Measurements from ENCODE around the gene ACD. TPM values are rescaled to one million over a fixed set of nuclear protein-coding genes. Genes with fewer than 3 reads are reported as not detected.

The ACD gene
- total RNA-seq, 1 experiment from 2014 or later = 46.1 TPM

DNA sequence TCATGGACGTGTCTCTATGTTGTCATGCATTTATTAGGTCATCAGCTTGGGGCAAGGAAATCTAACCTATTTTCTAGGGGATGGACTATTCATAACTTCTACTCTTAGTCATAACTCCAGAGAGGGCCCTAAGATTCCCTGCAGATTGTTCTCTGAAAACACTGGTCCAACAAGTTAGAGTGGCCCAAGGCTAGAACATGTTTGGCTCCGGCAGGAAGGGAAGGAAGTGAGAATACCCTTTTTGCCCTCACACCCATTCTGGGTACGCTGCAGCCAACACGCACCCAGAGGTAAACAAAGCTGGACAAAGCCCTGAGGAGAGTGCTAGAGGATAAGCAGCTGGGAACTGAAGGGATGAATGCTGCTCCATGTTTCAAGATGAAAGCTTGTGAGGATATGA, 16.5 kb upstream of the ACD start:
- Mint-ChIP-seq H3K27me3 (ENCODE audit: insufficient read depth, unreplicated experiment) (no peaks in the 10 kb centered on the region), H3K9me3 (ENCODE audit: unreplicated experiment) (no peaks in the 10 kb centered on the region), H3K4me3 (ENCODE audit: unreplicated experiment) (no peak overlapping the region), H3K4me1 (ENCODE audit: low read depth, unreplicated experiment) (peaks cover 4% of the 10 kb centered on the region), H3K36me3 (ENCODE audit: insufficient read depth, unreplicated experiment) (no peaks in the 10 kb centered on the region), H3K27ac (ENCODE audit: unreplicated experiment) (no peak overlapping the region)
- Histone ChIP-seq H3K4me3 (ENCODE audit: low read depth, low read length) (no peak overlapping the region), H3K9me3 (no peaks in the 10 kb centered on the region), H3K36me3 (ENCODE audit: control insufficient read depth, insufficient read depth, low read length) (no peaks in the 10 kb centered on the region), H3K4me1 (peaks cover 15% of the 10 kb centered on the region), H3K27me3 (replicated peaks; ENCODE audit: control insufficient read depth, insufficient read depth, low read length) (no peaks in the 10 kb centered on the region)
- no peak for DNase-seq
- CTCF ChIA-PET = interaction anchor here (0.6 kb wide), 1 partner anchor 140 kb away, joined by 3 read pairs; no protein-coding TSS in a partner anchor
- intact Hi-C loops (cut with micrococcal nuclease; ENCODE audit: unreplicated experiment) = no loop called here
- TF ChIP-seq, protein P1, sequence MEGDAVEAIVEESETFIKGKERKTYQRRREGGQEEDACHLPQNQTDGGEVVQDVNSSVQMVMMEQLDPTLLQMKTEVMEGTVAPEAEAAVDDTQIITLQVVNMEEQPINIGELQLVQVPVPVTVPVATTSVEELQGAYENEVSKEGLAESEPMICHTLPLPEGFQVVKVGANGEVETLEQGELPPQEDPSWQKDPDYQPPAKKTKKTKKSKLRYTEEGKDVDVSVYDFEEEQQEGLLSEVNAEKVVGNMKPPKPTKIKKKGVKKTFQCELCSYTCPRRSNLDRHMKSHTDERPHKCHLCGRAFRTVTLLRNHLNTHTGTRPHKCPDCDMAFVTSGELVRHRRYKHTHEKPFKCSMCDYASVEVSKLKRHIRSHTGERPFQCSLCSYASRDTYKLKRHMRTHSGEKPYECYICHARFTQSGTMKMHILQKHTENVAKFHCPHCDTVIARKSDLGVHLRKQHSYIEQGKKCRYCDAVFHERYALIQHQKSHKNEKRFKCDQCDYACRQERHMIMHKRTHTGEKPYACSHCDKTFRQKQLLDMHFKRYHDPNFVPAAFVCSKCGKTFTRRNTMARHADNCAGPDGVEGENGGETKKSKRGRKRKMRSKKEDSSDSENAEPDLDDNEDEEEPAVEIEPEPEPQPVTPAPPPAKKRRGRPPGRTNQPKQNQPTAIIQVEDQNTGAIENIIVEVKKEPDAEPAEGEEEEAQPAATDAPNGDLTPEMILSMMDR (IDR thresholded peaks at IDR 0.05; ENCODE audit: insufficient read depth in 1 of 2, low read depth in 1 of 2, low read length in 1 of 2, severe bottlenecking in 1 of 2, unreplicated experiment in 1 of 2) = no peak
- BruUV-seq (replicated peaks) = no TSS peak
- POLR2A ChIA-PET = no interaction called here

DNA sequence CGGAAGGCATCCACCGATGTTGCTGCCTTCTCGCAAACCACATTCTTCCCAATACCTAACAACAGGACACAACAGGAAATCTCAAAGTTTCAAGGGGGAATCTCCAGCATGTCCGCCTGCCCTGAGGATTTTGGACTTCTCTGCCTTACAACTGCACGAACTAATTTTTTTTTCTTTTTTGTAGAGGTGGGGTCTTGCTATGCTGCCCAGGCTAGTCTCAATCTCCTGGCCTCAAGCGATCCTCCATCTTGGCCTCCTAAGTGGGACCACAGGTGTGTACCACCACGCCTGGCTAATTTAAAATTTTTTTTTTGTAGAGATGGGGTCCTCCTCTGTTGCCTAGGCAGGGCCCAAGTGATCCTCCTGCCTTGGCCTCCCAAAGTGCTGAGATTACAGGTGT, 15.9 kb upstream of the ACD start:
- ChIA-PET CTCF (interaction anchor here (0.6 kb wide), 1 partner anchor 141 kb away, joined by 3 read pairs; no protein-coding TSS in a partner anchor), POLR2A (no interaction called here)
- TF ChIP-seq, protein P1 (IDR thresholded peaks at IDR 0.05; ENCODE audit: insufficient read depth in 1 of 2, low read depth in 1 of 2, low read length in 1 of 2, severe bottlenecking in 1 of 2, unreplicated experiment in 1 of 2) = no peak
- Mint-ChIP-seq H3K27me3 (ENCODE audit: insufficient read depth, unreplicated experiment) (no peaks in the 10 kb centered on the region), H3K9me3 (ENCODE audit: unreplicated experiment) (no peaks in the 10 kb centered on the region), H3K4me1 (ENCODE audit: low read depth, unreplicated experiment) (peaks cover 4% of the 10 kb centered on the region), H3K36me3 (ENCODE audit: insufficient read depth, unreplicated experiment) (no peaks in the 10 kb centered on the region), H3K4me3 (ENCODE audit: unreplicated experiment) (no peak overlapping the region), H3K27ac (ENCODE audit: unreplicated experiment) (no peak overlapping the region)
- Histone ChIP-seq H3K9me3 (no peaks in the 10 kb centered on the region), H3K36me3 (ENCODE audit: control insufficient read depth, insufficient read depth, low read length) (no peaks in the 10 kb centered on the region), H3K27me3 (replicated peaks; ENCODE audit: control insufficient read depth, insufficient read depth, low read length) (no peaks in the 10 kb centered on the region), H3K4me3 (ENCODE audit: low read depth, low read length) (no peak overlapping the region), H3K4me1 (peaks cover 15% of the 10 kb centered on the region)
- intact Hi-C loops (cut with micrococcal nuclease; ENCODE audit: unreplicated experiment) = no loop called here
- no peak for DNase-seq
- no TSS peak for BruUV-seq (replicated peaks)

DNA sequence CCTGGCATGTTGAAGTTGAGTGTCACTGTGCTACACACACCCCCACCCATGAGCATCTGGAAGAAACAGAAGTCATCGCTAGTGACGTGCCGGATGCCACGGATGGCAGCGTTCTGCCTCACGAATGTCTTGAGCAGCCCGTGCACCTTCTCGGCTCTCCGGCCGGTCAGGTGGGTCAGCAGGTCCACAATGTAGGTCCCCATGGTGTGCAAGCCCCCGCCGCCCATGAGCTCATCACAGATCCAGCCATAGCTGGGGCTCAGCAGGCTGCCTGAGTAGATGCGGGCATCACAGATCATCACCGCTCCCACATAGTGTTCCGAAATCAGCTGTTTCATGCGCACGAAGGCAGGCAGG, 15.5 kb upstream of the ACD start:
- intact Hi-C loops (cut with micrococcal nuclease; ENCODE audit: unreplicated experiment) = no loop called here
- Mint-ChIP-seq H3K27ac (ENCODE audit: unreplicated experiment) (no peak overlapping the region), H3K36me3 (ENCODE audit: insufficient read depth, unreplicated experiment) (no peaks in the 10 kb centered on the region), H3K4me3 (ENCODE audit: unreplicated experiment) (no peak overlapping the region), H3K9me3 (ENCODE audit: unreplicated experiment) (no peaks in the 10 kb centered on the region), H3K4me1 (ENCODE audit: low read depth, unreplicated experiment) (peaks cover 4% of the 10 kb centered on the region), H3K27me3 (ENCODE audit: insufficient read depth, unreplicated experiment) (no peaks in the 10 kb centered on the region)
- Histone ChIP-seq H3K9me3 (no peaks in the 10 kb centered on the region), H3K36me3 (ENCODE audit: control insufficient read depth, insufficient read depth, low read length) (no peaks in the 10 kb centered on the region), H3K4me3 (ENCODE audit: low read depth, low read length) (no peak overlapping the region), H3K27me3 (replicated peaks; ENCODE audit: control insufficient read depth, insufficient read depth, low read length) (no peaks in the 10 kb centered on the region), H3K4me1 (peaks cover 15% of the 10 kb centered on the region)
- ChIA-PET CTCF (no interaction called here), POLR2A (no interaction called here)
- TF ChIP-seq, protein P1 (IDR thresholded peaks at IDR 0.05; ENCODE audit: insufficient read depth in 1 of 2, low read depth in 1 of 2, low read length in 1 of 2, severe bottlenecking in 1 of 2, unreplicated experiment in 1 of 2) = no peak
- DNase-seq = no peak
- no TSS peak for BruUV-seq (replicated peaks)
